ENCODE results near the gene RAF1. TPM values are rescaled to one million over a fixed set of nuclear protein-coding genes. Genes with fewer than 3 reads are reported as not detected.

Gene RAF1
- total and polyA plus RNA-seq, 2 experiments from 2014 or later, result 39.5 to 123 TPM

GRCh38 chr3:12577379-12577778 lies 86.5 kb downstream of the RAF1 start (continued):
- TF ChIP-seq ZNF462 (CRISPR knock-in tag; IDR thresholded peaks at IDR 0.05) (no peak), POLR2AphosphoS5 (IDR thresholded peaks at IDR 0.05; ENCODE audit: low read depth) (no peak), EZH2 (IDR thresholded peaks at IDR 0.05; ENCODE audit: low read depth, unreplicated experiment) (no peak), NANOG (IDR thresholded peaks at IDR 0.05; ENCODE audit: borderline replicate concordance) (no peak)

GRCh38 chr3:12574661-12575060 lies 89.3 kb downstream of the RAF1 start:
- Mint-ChIP-seq H3K36me3 (ENCODE audit: low read depth) (peaks cover 87% of the 10 kb centered on the region), H3K4me1 (no peaks in the 10 kb centered on the region; the same call in 2 of the 3 replicates), H3K9me3 (no peaks in the 10 kb centered on the region), H3K27me3 (ENCODE audit: insufficient read depth, low read depth, poor library complexity) (peaks cover 2% of the 10 kb centered on the region), H3K4me3 (no peak overlapping the region), H3K27ac (no peak overlapping the region)
- Histone ChIP-seq H3F3A (replicated peaks; ENCODE audit: low read depth) (0 out of 2 replicates have a peak, but pooled peaks cover 2% of the 10 kb centered on the region), H3K4me2 (no peak overlapping the region), H2AFZ (no peak overlapping the region), H3K27ac (ENCODE audit: low read depth) (no peak overlapping the region), H3K79me2 (replicated peaks; ENCODE audit: insufficient read depth) (0 out of 2 replicates have a peak, but pooled peaks cover 4% of the 10 kb centered on the region), H3K4me1 (ENCODE audit: insufficient read depth) (no peaks in the 10 kb centered on the region), H3K9me2 (ENCODE audit: insufficient read depth) (no peaks in the 10 kb centered on the region), H3K27me3 (ENCODE audit: insufficient read depth) (no peaks in the 10 kb centered on the region), H3K4me3 (no peak overlapping the region), H3K36me3 (ENCODE audit: insufficient read depth) (peaks cover 33% of the 10 kb centered on the region), H4K20me1 (replicated peaks; ENCODE audit: insufficient read depth) (peaks cover 12% of the 10 kb centered on the region)
- ATAC-seq (no peak), DNase-seq (ENCODE audit: low spot score) (no peak)
- TF ChIP-seq EZH2 (IDR thresholded peaks at IDR 0.05; ENCODE audit: low read depth, unreplicated experiment), result no peak

- Histone ChIP-seq H4K20me1 (replicated peaks; ENCODE audit: insufficient read depth) (peaks cover 9% of the 10 kb centered on the region), H3K4me3 (no peak overlapping the region), H3K4me2 (no peak overlapping the region), H3K4me1 (ENCODE audit: insufficient read depth) (no peaks in the 10 kb centered on the region), H3K27ac (ENCODE audit: low read depth) (no peak overlapping the region), H3K79me2 (replicated peaks; ENCODE audit: insufficient read depth) (peaks cover 7% of the 10 kb centered on the region; the same call in 1 of the 2 replicates), H3K27me3 (ENCODE audit: insufficient read depth) (no peaks in the 10 kb centered on the region), H3K9me2 (ENCODE audit: insufficient read depth) (no peaks in the 10 kb centered on the region), H3F3A (replicated peaks; ENCODE audit: low read depth) (0 out of 2 replicates have a peak, but pooled peaks cover 2% of the 10 kb centered on the region), H2AFZ (no peak overlapping the region), H3K36me3 (ENCODE audit: insufficient read depth) (peaks cover 37% of the 10 kb centered on the region)
- ATAC-seq (no peak), DNase-seq (ENCODE audit: low spot score) (no peak)
- H3K4me3 Mint-ChIP-seq, result no peak overlapping the region
- peaks cover 2% of the 10 kb centered on the region for H3K27me3 Mint-ChIP-seq (ENCODE audit: insufficient read depth, low read depth, poor library complexity)
- H3K27ac Mint-ChIP-seq, result no peak overlapping the region
- peaks cover 86% of the 10 kb centered on the region for H3K36me3 Mint-ChIP-seq (ENCODE audit: low read depth)
- no peaks in the 10 kb centered on the region for H3K9me3 Mint-ChIP-seq
- TF ChIP-seq JUNB (IDR thresholded peaks at IDR 0.05; ENCODE audit: unreplicated experiment), result no peak
- no peaks in the 10 kb centered on the region for H3K4me1 Mint-ChIP-seq
These were observed 89.8 kb downstream of the RAF1 start for GRCh38 chr3:12574131-12574530.
